Colonic mucosa (tissue), 4 donors: ENCODE measurements around the gene NUP42. TPM values are rescaled to one million over a fixed set of nuclear protein-coding genes. Genes with fewer than 3 reads are reported as not detected.

ENCODE experiments used
- DNase-seq: peaks from one replicate; pipeline ENCODE4 v3.0.0-alpha.2; 2020
- H3K27ac ChIP-seq: fragments of 200-600 bp; one replicate; pipeline ENCODE4 v1.8.0; 2021
- H3K27me3 ChIP-seq: fragments of 200-600 bp; one replicate; pipeline ENCODE4 v1.8.0; 2021
- H3K36me3 ChIP-seq: fragments of 200-600 bp; one replicate; pipeline ENCODE4 v1.8.0; 2021
- H3K4me1 ChIP-seq: fragments of 200-600 bp; one replicate; pipeline ENCODE4 v1.8.0; 2021; ENCODE audit warnings: mild to moderate bottlenecking
- H3K4me3 ChIP-seq: fragments of 200-600 bp; one replicate; pipeline ENCODE4 v1.8.0; 2021
- H3K9ac ChIP-seq, 2 donors: one replicate each; pipeline ENCODE4 v1.7.0; 2013; ENCODE audit warnings: control low read depth in 2 of 2, low read depth in 2 of 2, low read length in 2 of 2
- H3K9me3 ChIP-seq: fragments of 200-600 bp; one replicate; pipeline ENCODE4 v1.8.0; 2021
- CTCF ChIP-seq: fragments of 200-600 bp; IDR thresholded peaks from one replicate; pipeline ENCODE4 v1.8.0; 2022; ENCODE audit warnings: antibody characterized with exemption, mild to moderate bottlenecking
- intact Hi-C: fragments of 100-400 bp; cut with DNase I; formaldehyde crosslinking; loops from one replicate; pipeline ENCODE4 v1.14.1; 2022
- total RNA-seq, 2 donors: library from RNA; stranded (reverse); fragmentation: NEBNext Ultra II Directional in 1 of 2; extraction: Animal tissue kit (Norgen Biotek cat#: 25700) in 1 of 2; gene quantifications; one replicate each; pipeline ENCODE4 v1.2.1, GENCODE V29; 2021
- donor health status: healthy.
- donor health status: DM: no; HTN: no; CAD: no.
- donor health status: DM: no; HTN: no; CAD: no.

Gene NUP42
- total RNA-seq, 2 donors from 2014 or later = 23.4 to 30.5 TPM

- intact Hi-C loops = no loop called here
- H3K27me3 ChIP-seq = peaks cover 19% of the 10 kb centered on the region
- no peak overlapping the region for H3K27ac ChIP-seq
- H3K4me3 ChIP-seq = no peak overlapping the region
- H3K9ac ChIP-seq = no peak overlapping the region
- H3K4me1 ChIP-seq = no peaks in the 10 kb centered on the region
- DNase-seq = no peak
- H3K36me3 ChIP-seq = no peaks in the 10 kb centered on the region
- TF ChIP-seq CTCF = no peak
- H3K9me3 ChIP-seq = no peaks in the 10 kb centered on the region
Observed at GRCh38 chr7:23249486-23249885, 67.6 kb downstream of the NUP42 start.

Other genes starting within 250 kb of the NUP42 start
- 10 to 100 TPM in 1 of 2 donors, 1 to 10 TPM in 1; 5.5 to 10.8 TPM for gene HYCC1, start 167.9 kb upstream of the NUP42 start, total RNA-seq
- 10 to 100 TPM; 16.5 to 17.0 TPM for gene KLHL7, start 76.3 kb upstream of the NUP42 start, total RNA-seq
- 10 to 100 TPM; 12.8 to 43.3 TPM for gene GPNMB, start 64.7 kb downstream of the NUP42 start, total RNA-seq
- 10 to 100 TPM; 37.5 to 54.3 TPM for gene MALSU1, start 117.3 kb downstream of the NUP42 start, total RNA-seq